Measurements from ENCODE around the gene QRICH1. TPM values are rescaled to one million over a fixed set of nuclear protein-coding genes. Genes with fewer than 3 reads are reported as not detected.
A peak's percentile ranks its signal among the peaks of the same experiment; 100 is the strongest.

QRICH1 gene
- total and polyA plus RNA-seq, 10 donors, result 35.9 to 127 (median 101) TPM

DNA sequence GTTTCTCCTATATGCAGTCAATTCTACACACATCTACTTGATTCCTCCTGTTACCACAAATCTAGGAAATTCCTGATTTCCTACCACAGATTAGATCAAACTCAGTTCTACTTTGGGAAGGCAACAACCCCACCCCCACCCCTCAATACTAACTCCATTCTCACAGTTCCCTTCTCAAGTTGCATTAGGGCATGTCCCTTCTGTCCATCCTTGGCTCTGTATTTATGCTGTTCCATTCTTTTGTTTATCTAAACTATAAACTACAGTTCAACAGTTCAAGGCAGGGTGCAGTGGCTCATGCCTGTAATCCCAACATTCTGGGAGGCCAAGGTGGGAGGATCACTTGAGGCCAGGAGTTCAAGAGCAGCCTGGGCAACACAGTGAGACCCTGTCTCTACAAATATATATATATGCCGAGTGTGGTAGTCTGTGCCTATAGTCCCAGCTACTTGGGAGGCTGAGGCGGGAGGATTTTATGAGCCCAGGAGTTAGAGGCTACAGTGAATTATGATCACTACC lies 39.5 kb downstream of the QRICH1 start:
- Histone ChIP-seq H3K9me3 (no peaks in the 10 kb centered on the region), H3K36me3 (peaks cover 0 to 100% (median 74%) of the 10 kb centered on the region in 6 donors), H3K27ac (no peak overlapping the region), H3K4me3 (no peak overlapping the region), H3K27me3 (replicated peaks in 1 of 7) (no peaks in the 10 kb centered on the region), H3K4me1 (peaks cover 0 to 4% (median 0%) of the 10 kb centered on the region in 6 donors)
- TF ChIP-seq POLR2A (IDR thresholded peaks at IDR 0.05), result no peak
- no peak for TF ChIP-seq CTCF (IDR thresholded peaks at IDR 0.05 in 8 of 11, conservative IDR thresholded peaks at IDR 0.05 in 3 of 11)
- TF ChIP-seq POLR2AphosphoS5 (IDR thresholded peaks at IDR 0.05), result no peak
- WGBS, 5 donors, result 91 to 100% (median 97%) methylated on average over 2 of the region's 2 CpGs
- no peak for DNase-seq
- intact Hi-C loops (cut with DNase I; ENCODE audit: low total_unique reads), result no loop called here

DNA sequence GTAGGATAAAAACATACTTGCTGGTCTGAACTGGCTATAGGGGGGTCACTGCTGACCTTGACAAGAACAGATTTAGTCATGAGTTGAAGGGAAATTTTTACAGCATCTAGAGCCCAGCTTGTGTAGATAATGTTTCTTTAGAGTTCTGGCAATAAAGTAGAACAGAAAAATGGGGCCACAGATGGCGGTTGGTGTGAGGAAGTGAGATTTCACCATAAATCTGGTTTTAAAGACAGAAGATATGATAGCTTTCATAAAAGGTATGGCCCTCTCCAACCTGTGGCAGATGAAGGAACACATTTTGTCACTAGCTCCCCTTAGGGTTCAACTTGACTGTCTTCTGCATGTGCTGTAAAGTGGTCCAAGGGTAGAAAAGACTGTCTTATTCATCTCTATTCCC lies 40.3 kb downstream of the QRICH1 start:
- Histone ChIP-seq H3K9me3 (no peaks in the 10 kb centered on the region), H3K27ac (no peak overlapping the region), H3K4me1 (peaks cover 0 to 4% (median 0%) of the 10 kb centered on the region in 6 donors), H3K27me3 (replicated peaks in 1 of 7) (no peaks in the 10 kb centered on the region), H3K36me3 (peaks cover 0 to 100% (median 69%) of the 10 kb centered on the region in 6 donors), H3K4me3 (no peak overlapping the region)
- intact Hi-C loops (cut with DNase I; ENCODE audit: low total_unique reads), result no loop called here
- no peak for DNase-seq
- WGBS, 5 donors, result 54 to 84% (median 68%) methylated on average over 1 of the region's 1 CpG
- TF ChIP-seq POLR2A (IDR thresholded peaks at IDR 0.05) (no peak), CTCF (IDR thresholded peaks at IDR 0.05 in 8 of 11, conservative IDR thresholded peaks at IDR 0.05 in 3 of 11) (no peak)

DNA sequence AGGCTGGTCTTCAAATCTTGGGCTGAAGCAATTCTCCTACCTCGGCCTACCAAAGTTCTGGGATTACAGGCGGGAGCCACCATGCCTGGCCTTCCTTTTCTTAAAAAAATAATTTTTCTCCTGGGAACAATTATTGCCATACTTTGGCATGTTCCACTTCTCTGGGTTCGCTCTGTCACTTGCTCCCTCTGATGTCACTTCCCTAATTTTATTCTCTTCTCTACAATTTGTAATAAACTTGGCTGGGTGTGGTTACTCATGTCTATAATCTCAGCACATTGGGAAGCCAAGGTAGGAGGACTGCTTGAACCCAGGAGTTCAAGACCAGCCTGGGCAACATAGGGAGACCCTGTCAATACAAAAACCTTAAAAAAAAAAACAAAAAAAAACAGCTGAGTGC lies 58.6 kb downstream of the QRICH1 start:
- TF ChIP-seq POLR2A (IDR thresholded peaks at IDR 0.05), result no peak
- TF ChIP-seq CTCF (IDR thresholded peaks at IDR 0.05 in 8 of 11, conservative IDR thresholded peaks at IDR 0.05 in 3 of 11), result no peak
- Histone ChIP-seq H3K4me3 (no peak overlapping the region), H3K36me3 (peaks cover 0 to 100% (median 84%) of the 10 kb centered on the region in 6 donors), H3K4me1 (peaks cover 0 to 10% (median 0%) of the 10 kb centered on the region in 6 donors), H3K9me3 (no peaks in the 10 kb centered on the region), H3K27me3 (replicated peaks in 1 of 7) (no peaks in the 10 kb centered on the region), H3K27ac (peak overlapping the region in 2 of 8 donors; percentile 4 to 32)
- no peak for DNase-seq
- 85 to 96% (median 93%) methylated on average over 3 of the region's 3 CpGs for WGBS, 5 donors
- intact Hi-C loops (cut with DNase I; ENCODE audit: low total_unique reads), result no loop called here

DNA sequence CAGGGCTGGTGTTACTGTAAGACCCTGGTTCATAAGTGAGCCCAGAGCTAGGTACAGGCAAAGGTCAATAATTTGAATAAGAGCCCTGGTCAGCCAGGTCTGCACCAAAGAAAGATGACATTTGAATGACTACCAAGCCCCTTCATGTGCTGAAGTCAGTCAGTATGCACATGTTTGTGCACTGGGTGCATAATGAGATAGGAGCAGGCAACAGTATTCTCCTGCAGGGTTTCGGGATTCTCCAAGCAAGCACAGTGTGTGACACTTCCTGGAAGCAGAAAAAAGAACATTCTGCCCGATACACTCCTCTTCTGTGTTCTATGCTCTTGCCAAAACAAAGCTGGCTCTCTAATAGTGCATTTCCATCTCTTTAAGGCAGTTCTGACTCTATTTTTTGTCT lies 59.2 kb downstream of the QRICH1 start:
- peaks cover 0 to 99% (median 82%) of the 10 kb centered on the region in 6 donors for H3K36me3 ChIP-seq
- intact Hi-C loops (cut with DNase I; ENCODE audit: low total_unique reads), result no loop called here
- WGBS, 5 donors, result 90 to 97% (median 95%) methylated on average over 2 of the region's 2 CpGs

More for the DNA sequence above, 59.2 kb downstream of the QRICH1 start:
- no peaks in the 10 kb centered on the region for H3K9me3 ChIP-seq
- H3K4me1 ChIP-seq, result peaks cover 0 to 15% (median 3%) of the 10 kb centered on the region in 6 donors
- no peak for DNase-seq
- no peak overlapping the region for H3K4me3 ChIP-seq
- TF ChIP-seq CTCF (IDR thresholded peaks at IDR 0.05 in 8 of 11, conservative IDR thresholded peaks at IDR 0.05 in 3 of 11) (no peak), POLR2A (IDR thresholded peaks at IDR 0.05) (no peak), POLR2AphosphoS5 (IDR thresholded peaks at IDR 0.05) (no peak)
- peak overlapping the region in 2 of 8 donors; percentile 4 to 32 for H3K27ac ChIP-seq
- no peaks in the 10 kb centered on the region for H3K27me3 ChIP-seq (replicated peaks in 1 of 7)
